HepG2 (cell line): ENCODE data around the gene SLC8B1. TPM values are rescaled to one million over a fixed set of nuclear protein-coding genes. Genes with fewer than 3 reads are reported as not detected.

ENCODE experiments used
- AGO1 ChIP-seq: fragments of 200-400 bp; formaldehyde crosslinking; IDR thresholded peaks from 2 replicates; pipeline ENCODE4 v1.6.1; 2017; ENCODE audit warnings: mild to moderate bottlenecking, low read depth, low read length, moderate library complexity; ENCODE audit not compliant: poor library complexity, severe bottlenecking
- ATF2 ChIP-seq: sonication (generic); formaldehyde crosslinking; IDR thresholded peaks from 2 replicates; pipeline ENCODE4 v1.4.0; 2020; ENCODE audit warnings: missing genetic modification reagents
- CERS6 ChIP-seq: sonication (generic); formaldehyde crosslinking; IDR thresholded peaks from 2 replicates; pipeline ENCODE4 v1.5.0; 2020; ENCODE audit warnings: missing genetic modification reagents
- NFRKB ChIP-seq: fragments of 450-650 bp; IDR thresholded peaks from 2 replicates; pipeline ENCODE4 v1.6.1; 2017
- SAP130 ChIP-seq: IDR thresholded peaks from 2 replicates; pipeline ENCODE4 v1.6.1; 2016; ENCODE audit warnings: low read depth
- SMYD3 ChIP-seq: sonication (generic); formaldehyde crosslinking; IDR thresholded peaks from 2 replicates; pipeline ENCODE4 v1.8.1; 2023; ENCODE audit warnings: mild to moderate bottlenecking, missing genetic modification reagents
- SOX13 ChIP-seq, 3 experiments: fragments of 450-650 bp in 1 of 3; sonication (generic) in 1 of 3; formaldehyde crosslinking in 1 of 3; IDR thresholded peaks in 2 of 3; conservative IDR thresholded peaks in 1 of 3; 2 replicates each; pipeline versions ENCODE4 v1.5.0 to v1.6.1; 2016 to 2020; ENCODE audit warnings: antibody characterized with exemption in 1 of 3, mild to moderate bottlenecking in 1 of 3, missing compliant biosample characterization in 1 of 3, missing genetic modification reagents in 1 of 3, moderate library complexity in 1 of 3
- SP5 ChIP-seq: IDR thresholded peaks from 2 replicates; pipeline ENCODE4 v1.6.1; 2016; ENCODE audit warnings: low read depth, borderline replicate concordance
- XRCC5 ChIP-seq: fragments of 200-400 bp; formaldehyde crosslinking; optimal IDR thresholded peaks from 2 replicates; pipeline ENCODE3; 2017; ENCODE audit warnings: mild to moderate bottlenecking, low read length
- ZFX ChIP-seq: sonication (generic); formaldehyde crosslinking; IDR thresholded peaks from 2 replicates; pipeline ENCODE4 v1.4.0; 2020; ENCODE audit warnings: mild to moderate bottlenecking, low read depth, missing genetic modification reagents, moderate library complexity
- ZNF121 ChIP-seq: sonication (generic); formaldehyde crosslinking; IDR thresholded peaks from 2 replicates; pipeline ENCODE4 v1.5.0; 2020; ENCODE audit warnings: mild to moderate bottlenecking, missing genetic modification reagents
- ZNF256 ChIP-seq: sonication (generic); formaldehyde crosslinking; conservative IDR thresholded peaks from 2 replicates; pipeline ENCODE4 v1.4.0; 2020; ENCODE audit warnings: missing genetic modification reagents
- ZNF672 ChIP-seq: sonication (generic); formaldehyde crosslinking; IDR thresholded peaks from 2 replicates; pipeline ENCODE4 v1.8.1; 2022; ENCODE audit warnings: missing genetic modification reagents
- ZNF768 ChIP-seq: sonication (generic); formaldehyde crosslinking; IDR thresholded peaks from 2 replicates; pipeline ENCODE4 v1.4.0; 2020; ENCODE audit warnings: missing genetic modification reagents
- polyA plus RNA-seq, 8 experiments: library from polyadenylated mRNA; depleted of rRNA in 3 of 8; stranded (reverse) in 7 of 8; unstranded in 1 of 8; fragments of >200 nt; fragmentation: Illumina TruSeq in 4 of 8; extraction: Trizol in 4 of 8; gene quantifications; 2 replicates each; pipeline versions ENCODE4 v1.2.1 to v1.2.3, GENCODE V29; 2011 to 2016; ENCODE audit warnings: low read depth in 4 of 8, missing spikeins in 1 of 8, mixed read lengths in 1 of 8; ENCODE audit not compliant: insufficient read depth in 1 of 8
- total RNA-seq, 5 experiments: library from RNA; depleted of rRNA; stranded (reverse); fragments of >200 nt; fragmentation: Illumina TruSeq; extraction: Trizol; gene quantifications; 2 replicates each; pipeline ENCODE4 v1.2.3, GENCODE V29; 2016; ENCODE audit warnings: low read depth in 1 of 5
- TF ChIP-seq, protein P1 (sequence below): sonication (generic); formaldehyde crosslinking; IDR thresholded peaks from 2 replicates; pipeline ENCODE4 v1.4.0; 2020; ENCODE audit warnings: mild to moderate bottlenecking, missing genetic modification reagents, borderline replicate concordance
- TF ChIP-seq, protein P2 (sequence below): sonication (generic); formaldehyde crosslinking; IDR thresholded peaks from 2 replicates; pipeline ENCODE4 v1.4.0; 2020; ENCODE audit warnings: missing genetic modification reagents
- TF ChIP-seq, protein P3 (sequence below): sonication (generic); formaldehyde crosslinking; IDR thresholded peaks from 2 replicates; pipeline ENCODE4 v1.5.0; 2020; ENCODE audit warnings: missing genetic modification reagents, mild to moderate bottlenecking, borderline replicate concordance
- TF ChIP-seq, protein P4 (sequence below), 2 experiments: sonication (generic) in 1 of 2; formaldehyde crosslinking in 1 of 2; IDR thresholded peaks; 2 replicates each; pipeline versions ENCODE4 v1.4.0 to v1.6.1; 2018 to 2020; ENCODE audit warnings: missing genetic modification reagents in 2 of 2, borderline replicate concordance in 1 of 2, low read depth in 1 of 2, mild to moderate bottlenecking in 1 of 2, missing biosample characterization in 1 of 2

The SLC8B1 gene
- total and polyA plus RNA-seq, 2 of the 13 experiments (the other 11 are each of a cell fraction or from before 2014, with no cell fraction given), result 6.8 to 8.0 TPM

DNA sequence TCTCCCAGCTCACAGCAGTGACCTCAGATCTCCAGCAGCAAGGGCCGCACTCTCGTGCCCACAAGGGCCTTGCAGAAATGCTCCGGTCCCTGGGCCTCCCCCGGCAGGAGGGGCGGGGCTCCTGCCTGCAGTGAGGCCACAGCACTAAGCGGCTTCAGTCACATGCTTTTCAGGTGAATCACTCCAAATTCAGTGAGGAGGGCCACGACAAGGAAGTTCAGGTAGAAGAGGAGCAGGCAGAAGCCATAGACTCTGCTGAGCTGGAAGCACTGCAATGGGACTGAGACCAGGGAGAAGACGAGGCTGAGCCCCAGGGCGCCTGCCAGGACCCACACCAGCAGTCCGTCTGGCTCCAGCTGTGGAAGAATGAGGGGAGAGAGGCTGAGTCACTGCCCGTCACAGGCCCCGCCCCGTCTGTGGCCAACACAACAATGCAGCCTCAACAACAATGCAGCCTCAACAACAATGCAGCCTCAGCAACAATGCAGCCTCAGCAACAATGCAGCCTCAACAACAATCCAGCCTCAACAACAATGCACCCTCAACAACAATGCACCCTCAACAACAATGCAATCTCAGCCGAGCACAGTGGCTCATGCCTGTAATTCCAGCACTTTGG, 35.2 kb downstream of the SLC8B1 start (continued):
- TF ChIP-seq SP5 (CRISPR knock-in tag) (peak; percentile 25; the same call in 1 of the 2 replicates), SMYD3 (CRISPR knock-in tag) (no peak), CERS6 (no peak), ATF2 (no peak), XRCC5 (peak; percentile 41), SAP130 (0 out of 2 replicates have a peak, but pooled peaks have one; percentile 18), ZNF256 (CRISPR knock-in tag) (no peak), ZNF672 (no peak), SOX13 (IDR thresholded peaks at IDR 0.05) (no peak), SOX13 (CRISPR knock-in tag; conservative IDR thresholded peaks at IDR 0.05 in 1 of 2, IDR thresholded peaks at IDR 0.05 in 1 of 2) (0 out of 4 replicates have a peak, but pooled peaks of 1 of the 2 experiments have one; percentile 10), ZNF121 (CRISPR knock-in tag) (no peak), AGO1 (no peak), ZNF768 (CRISPR knock-in tag) (peak; percentile 20; the same call in 1 of the 2 replicates), ZFX (CRISPR knock-in tag) (peak; percentile 38; the same call in 1 of the 2 replicates), NFRKB (no peak)
- TF ChIP-seq, protein P1, sequence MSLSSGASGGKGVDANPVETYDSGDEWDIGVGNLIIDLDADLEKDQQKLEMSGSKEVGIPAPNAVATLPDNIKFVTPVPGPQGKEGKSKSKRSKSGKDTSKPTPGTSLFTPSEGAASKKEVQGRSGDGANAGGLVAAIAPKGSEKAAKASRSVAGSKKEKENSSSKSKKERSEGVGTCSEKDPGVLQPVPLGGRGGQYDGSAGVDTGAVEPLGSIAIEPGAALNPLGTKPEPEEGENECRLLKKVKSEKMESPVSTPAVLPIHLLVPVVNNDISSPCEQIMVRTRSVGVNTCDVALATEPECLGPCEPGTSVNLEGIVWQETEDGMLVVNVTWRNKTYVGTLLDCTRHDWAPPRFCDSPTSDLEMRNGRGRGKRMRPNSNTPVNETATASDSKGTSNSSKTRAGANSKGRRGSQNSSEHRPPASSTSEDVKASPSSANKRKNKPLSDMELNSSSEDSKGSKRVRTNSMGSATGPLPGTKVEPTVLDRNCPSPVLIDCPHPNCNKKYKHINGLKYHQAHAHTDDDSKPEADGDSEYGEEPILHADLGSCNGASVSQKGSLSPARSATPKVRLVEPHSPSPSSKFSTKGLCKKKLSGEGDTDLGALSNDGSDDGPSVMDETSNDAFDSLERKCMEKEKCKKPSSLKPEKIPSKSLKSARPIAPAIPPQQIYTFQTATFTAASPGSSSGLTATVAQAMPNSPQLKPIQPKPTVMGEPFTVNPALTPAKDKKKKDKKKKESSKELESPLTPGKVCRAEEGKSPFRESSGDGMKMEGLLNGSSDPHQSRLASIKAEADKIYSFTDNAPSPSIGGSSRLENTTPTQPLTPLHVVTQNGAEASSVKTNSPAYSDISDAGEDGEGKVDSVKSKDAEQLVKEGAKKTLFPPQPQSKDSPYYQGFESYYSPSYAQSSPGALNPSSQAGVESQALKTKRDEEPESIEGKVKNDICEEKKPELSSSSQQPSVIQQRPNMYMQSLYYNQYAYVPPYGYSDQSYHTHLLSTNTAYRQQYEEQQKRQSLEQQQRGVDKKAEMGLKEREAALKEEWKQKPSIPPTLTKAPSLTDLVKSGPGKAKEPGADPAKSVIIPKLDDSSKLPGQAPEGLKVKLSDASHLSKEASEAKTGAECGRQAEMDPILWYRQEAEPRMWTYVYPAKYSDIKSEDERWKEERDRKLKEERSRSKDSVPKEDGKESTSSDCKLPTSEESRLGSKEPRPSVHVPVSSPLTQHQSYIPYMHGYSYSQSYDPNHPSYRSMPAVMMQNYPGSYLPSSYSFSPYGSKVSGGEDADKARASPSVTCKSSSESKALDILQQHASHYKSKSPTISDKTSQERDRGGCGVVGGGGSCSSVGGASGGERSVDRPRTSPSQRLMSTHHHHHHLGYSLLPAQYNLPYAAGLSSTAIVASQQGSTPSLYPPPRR (CRISPR knock-in tag), result no peak
- TF ChIP-seq, protein P2, sequence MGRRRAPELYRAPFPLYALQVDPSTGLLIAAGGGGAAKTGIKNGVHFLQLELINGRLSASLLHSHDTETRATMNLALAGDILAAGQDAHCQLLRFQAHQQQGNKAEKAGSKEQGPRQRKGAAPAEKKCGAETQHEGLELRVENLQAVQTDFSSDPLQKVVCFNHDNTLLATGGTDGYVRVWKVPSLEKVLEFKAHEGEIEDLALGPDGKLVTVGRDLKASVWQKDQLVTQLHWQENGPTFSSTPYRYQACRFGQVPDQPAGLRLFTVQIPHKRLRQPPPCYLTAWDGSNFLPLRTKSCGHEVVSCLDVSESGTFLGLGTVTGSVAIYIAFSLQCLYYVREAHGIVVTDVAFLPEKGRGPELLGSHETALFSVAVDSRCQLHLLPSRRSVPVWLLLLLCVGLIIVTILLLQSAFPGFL (CRISPR knock-in tag), result no peak
- TF ChIP-seq, protein P3, sequence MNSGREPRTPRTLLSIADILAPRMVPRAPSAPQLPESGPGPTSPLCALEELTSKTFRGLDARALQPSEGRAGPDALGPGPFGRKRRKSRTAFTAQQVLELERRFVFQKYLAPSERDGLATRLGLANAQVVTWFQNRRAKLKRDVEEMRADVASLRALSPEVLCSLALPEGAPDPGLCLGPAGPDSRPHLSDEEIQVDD (CRISPR knock-in tag), result no peak
- TF ChIP-seq, protein P4, sequence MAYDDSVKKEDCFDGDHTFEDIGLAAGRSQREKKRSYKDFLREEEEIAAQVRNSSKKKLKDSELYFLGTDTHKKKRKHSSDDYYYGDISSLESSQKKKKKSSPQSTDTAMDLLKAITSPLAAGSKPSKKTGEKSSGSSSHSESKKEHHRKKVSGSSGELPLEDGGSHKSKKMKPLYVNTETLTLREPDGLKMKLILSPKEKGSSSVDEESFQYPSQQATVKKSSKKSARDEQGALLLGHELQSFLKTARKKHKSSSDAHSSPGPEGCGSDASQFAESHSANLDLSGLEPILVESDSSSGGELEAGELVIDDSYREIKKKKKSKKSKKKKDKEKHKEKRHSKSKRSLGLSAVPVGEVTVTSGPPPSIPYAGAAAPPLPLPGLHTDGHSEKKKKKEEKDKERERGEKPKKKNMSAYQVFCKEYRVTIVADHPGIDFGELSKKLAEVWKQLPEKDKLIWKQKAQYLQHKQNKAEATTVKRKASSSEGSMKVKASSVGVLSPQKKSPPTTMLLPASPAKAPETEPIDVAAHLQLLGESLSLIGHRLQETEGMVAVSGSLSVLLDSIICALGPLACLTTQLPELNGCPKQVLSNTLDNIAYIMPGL (CRISPR knock-in tag; IDR thresholded peaks at IDR 0.05; ENCODE audit: borderline replicate concordance in 1 of 2, low read depth in 1 of 2), result no peak
